DLD1 (cell line): Measurements from ENCODE around the gene ACSM2A.
"Not testable (repeated sequence)": the region's sequence is repeated elsewhere in the genome, so short reads cannot be mapped to it uniquely, and the experiment has no call there.

Source experiments
- in situ Hi-C: cut with HindIII; loops from 2 replicates; pipeline ENCODE4 v1.10.0; 2017; ENCODE audit warnings: low sequenced_read_pairs

ACSM2A gene

DNA sequence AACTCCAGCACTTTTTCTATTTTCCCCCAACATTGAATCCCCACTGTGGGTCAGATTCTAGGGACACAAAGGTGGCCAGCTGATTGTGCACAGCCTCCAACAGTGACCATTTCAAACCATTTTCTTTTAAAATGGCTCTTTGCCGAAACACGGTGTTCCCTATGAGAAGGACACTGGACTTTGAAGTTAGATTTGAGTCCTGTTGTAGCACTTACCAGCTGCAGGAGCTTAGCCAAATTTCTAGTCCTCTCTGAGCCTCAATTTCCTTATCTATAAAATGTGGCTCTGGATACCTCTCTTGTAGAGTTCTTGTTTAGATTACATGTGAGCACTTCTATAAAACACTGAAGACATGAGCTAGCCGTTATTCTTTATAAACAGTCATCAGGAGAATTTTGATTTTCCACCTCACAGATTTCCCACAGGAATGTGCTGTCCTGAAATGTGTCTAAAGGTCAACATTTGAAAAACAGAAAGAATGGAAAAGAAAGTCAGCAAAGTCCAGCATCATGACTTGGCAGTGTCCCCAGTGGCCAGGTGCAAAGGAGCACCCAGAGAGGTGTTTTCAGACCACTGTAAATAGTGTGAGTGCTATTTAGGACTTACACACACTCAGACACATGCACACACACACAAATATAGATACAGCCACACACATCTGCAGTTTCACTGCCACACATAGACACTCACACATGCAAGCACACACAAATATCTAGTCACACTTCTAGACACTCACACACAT is 4.5 kb upstream of the ACSM2A start:
- in situ Hi-C loops = not testable (repeated sequence)

- in situ Hi-C loops = not testable (repeated sequence)
Measured at GRCh38 chr16:20453633-20454032, 2.3 kb downstream of the ACSM2A start.

DNA sequence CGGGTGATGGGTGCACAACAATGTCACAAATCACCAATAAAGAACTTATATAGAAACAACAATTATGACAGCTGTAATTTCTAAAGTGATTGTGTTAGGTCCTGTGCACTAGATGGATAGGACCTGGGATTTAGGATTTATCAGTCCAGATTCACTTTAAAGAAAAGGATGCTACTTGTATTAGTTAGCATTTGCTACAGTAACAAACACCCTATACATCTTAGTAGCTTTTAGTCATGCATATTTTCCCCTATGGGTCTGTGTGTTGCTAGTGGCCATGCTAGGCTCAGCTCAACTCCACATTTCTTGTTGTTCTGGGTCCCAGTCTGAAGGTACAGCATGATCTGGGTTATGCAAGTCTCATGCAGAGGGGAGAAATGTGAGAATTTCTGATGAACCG is 7.9 kb downstream of the ACSM2A start:
- in situ Hi-C loops = not testable (repeated sequence)

DNA sequence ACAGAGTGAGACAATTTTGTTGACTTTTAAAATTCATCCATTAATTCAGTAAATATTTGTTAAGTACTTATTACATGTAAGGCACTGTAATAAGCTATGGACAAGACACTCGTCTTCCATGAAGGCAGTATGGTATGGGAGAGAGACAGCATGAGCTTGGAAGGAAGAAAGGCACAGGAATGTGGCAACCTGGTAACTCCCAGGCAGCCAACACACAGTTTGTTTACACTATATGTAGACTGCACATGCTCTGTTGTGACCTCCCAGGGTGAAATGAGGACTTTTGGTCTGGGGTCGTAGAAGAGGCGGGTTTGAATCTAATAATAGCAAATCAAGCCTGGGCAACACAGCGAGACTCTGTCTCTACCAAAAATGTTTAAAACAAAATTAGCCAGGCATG is 9.0 kb downstream of the ACSM2A start:
- in situ Hi-C loops = not testable (repeated sequence)

DNA sequence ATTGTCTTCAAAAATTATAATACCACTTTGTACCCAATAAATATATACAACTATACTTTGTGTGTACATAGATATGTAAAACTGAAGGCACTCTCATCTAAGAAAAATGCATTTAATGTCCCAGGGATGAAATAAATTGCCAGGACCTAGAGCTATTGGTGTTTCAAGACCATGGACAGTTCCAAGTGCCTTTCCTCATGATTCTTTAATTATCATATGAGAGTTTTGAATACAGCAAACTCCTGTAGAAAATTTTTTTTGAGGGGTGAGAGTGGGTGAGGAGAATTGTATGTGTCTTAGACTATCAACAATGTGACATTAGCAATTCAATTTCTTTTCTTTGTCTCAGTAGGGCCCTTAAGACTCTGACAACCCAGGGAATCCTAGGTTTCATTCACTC is 17.6 kb downstream of the ACSM2A start:
- in situ Hi-C loops = not testable (repeated sequence)

DNA sequence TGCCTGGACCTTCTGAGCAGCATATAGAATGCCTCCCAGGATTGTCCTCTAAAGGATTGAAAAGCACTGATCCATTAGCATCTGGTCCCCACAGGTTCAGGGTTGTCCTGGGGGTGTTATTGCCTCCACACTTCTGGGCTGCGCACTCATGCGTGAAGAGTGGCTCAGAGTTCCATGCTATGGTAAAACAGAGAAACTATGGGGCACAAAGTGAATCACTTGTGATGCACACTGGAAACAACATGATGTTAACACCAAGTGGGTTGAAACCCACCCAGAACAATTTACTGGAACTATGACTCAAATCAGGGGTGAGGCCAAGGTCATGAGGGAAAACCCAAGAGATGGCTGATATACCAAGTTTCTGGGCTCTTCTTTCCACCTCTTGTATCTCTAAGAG is 18.6 kb downstream of the ACSM2A start:
- in situ Hi-C loops = not testable (repeated sequence)

GRCh38 chr16:20470732-20471131 is 19.4 kb downstream of the ACSM2A start:
- in situ Hi-C loops = not testable (repeated sequence)

DNA sequence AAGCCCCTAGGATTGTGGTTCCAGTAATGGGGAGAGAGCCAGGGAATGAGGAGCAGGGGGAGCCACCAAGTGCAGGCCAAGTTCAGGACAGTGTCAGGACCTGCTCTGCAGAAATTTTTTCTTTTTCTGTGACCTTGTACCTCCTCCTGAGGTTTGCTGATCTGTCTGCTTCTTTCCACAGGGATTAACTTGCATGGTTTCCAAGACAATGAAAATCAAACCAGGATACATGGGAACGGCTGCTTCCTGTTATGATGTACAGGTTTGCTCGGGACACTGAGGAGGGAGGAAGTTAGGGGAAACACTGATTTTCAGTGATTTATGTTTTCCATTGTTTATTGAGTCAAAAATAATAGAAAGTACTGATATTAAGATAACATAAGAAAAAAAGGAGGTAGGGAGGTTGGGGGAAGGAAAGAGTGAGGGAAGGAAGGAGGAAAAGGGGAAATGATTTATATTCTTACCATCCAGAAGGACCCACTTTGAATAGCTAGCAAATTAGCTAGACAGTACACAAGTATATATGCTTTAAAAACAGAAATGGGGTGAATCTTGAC is 25.9 kb downstream of the ACSM2A start:
- in situ Hi-C loops = not testable (repeated sequence)

DNA sequence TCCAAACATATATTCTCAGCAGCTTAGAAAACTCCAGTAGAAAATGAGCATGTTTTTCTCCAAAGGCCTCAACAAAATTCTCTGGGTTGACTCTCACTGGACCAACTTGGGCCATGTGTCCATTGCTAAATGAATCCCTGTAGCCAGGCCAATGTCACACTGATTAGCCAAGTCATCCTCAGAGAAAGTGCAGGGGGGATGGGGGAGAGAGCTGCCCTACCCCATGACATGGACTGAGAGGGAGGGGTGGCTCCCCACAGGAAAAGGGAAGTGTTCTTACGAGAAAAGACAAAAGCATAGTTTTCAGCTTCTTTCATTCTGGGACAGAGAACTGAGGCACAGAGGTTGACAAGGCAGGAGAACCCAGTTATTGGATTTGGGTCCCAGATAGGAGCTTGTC is 32.7 kb downstream of the ACSM2A start:
- in situ Hi-C loops = not testable (repeated sequence)

DNA sequence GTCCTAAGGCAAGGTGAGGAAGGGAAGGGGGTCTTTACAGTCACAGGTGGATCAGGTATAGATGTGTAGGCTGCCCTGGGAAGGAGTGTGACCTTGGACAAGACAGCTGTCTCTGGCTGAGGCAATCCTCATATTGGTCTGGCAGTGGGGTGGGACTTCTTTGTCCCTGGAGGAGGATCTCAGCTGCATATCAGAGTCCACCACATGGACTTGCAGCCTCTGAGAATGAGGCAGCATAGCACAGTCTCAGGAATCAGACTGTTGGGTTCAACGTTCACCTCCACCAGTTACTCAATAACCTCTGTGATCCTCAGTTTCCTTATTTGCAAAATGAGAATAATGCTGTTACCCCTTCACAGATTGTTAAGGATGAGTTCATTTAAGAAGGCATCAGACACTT is 33.4 kb downstream of the ACSM2A start:
- in situ Hi-C loops = no loop called here

DNA sequence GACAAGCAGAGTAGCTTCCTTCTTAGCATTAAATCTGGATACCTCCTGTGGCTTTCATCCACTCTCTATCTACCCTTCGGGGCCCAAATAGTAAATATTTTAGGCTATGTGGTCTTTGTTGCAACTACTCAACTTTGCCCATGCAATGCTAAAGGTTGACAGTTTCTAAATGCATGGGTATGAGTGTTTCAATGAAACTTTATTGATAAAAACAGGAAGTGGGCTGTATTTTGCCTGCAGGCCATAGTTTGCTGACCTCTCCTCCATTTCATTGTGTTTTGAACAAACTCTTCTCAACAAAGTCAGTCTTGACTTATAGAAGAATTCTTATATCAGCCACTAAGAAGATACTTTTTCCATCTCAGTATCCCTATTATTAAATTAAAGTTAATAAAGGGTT is 34.1 kb downstream of the ACSM2A start:
- in situ Hi-C loops = no loop called here

DNA sequence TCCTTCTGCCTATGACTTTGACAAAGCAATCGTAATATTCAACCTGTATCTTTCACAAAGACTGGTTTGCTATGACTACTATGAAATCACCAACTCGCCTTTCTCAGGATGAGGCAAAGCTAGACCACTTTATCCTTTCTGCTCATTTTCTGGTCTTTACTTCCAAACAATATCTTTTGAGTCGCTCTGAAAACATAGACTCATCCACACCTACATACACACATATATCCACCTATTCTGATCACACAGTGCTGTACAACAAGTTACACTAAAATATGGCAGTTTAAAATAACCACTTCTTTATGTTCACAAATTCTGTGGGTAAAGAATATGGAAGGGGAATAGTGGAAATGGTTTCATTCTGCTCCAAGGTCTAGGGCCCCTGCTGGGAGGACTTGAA is 39.7 kb downstream of the ACSM2A start:
- in situ Hi-C loops = not testable (repeated sequence)

- in situ Hi-C loops = not testable (repeated sequence)
Measured at GRCh38 chr16:20491448-20491847, 40.1 kb downstream of the ACSM2A start.

GRCh38 chr16:20504418-20504817 is 53.1 kb downstream of the ACSM2A start:
- in situ Hi-C loops = no loop called here

GRCh38 chr16:20507280-20507679 is 56.0 kb downstream of the ACSM2A start:
- in situ Hi-C loops = no loop called here

GRCh38 chr16:20510323-20510722 is 59.0 kb downstream of the ACSM2A start:
- in situ Hi-C loops = no loop called here

DNA sequence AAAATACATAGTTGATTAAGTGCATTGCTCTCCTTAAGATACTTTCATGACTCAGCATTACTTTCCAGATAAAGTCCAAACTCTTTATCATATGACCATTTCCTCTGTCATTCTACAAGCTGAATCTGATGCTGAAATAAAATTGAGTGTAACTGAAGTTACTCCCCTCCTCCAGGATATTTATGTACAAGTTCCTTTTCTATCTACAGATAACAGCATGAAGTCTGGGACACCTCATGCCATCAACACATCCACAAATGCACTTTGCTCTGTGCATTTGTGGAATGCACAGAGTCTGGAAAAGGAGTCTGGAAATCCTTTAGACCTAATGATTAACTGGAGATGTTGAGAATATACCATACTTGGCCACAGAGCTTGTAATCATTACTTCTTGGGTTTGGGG is 64.4 kb downstream of the ACSM2A start:
- in situ Hi-C loops = no loop called here

DNA sequence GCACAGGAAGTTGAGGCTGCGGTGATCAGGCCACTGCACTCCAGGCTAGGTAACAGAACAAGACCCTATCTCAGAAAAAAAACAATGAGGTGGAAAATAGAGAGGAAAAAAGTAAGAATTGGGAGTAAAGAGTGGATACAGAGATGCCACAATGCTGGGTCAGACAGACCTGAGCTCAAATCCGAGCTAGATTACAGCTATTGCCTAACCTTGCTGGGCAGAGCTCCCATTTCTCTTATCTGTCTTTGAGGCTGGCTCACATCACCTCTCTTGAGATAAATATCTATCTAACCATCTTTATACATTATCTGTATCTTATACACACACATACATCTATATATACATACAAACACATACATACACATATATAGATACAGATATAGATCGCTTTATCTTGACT is 65.8 kb downstream of the ACSM2A start:
- in situ Hi-C loops = no loop called here

- in situ Hi-C loops = no loop called here
Measured at GRCh38 chr16:20519231-20519630, 67.9 kb downstream of the ACSM2A start.

- in situ Hi-C loops = no loop called here
Measured at GRCh38 chr16:20520103-20520502, 68.8 kb downstream of the ACSM2A start.

- in situ Hi-C loops = not testable (repeated sequence)
Measured at GRCh38 chr16:20531795-20532194, 80.5 kb downstream of the ACSM2A start.

DNA sequence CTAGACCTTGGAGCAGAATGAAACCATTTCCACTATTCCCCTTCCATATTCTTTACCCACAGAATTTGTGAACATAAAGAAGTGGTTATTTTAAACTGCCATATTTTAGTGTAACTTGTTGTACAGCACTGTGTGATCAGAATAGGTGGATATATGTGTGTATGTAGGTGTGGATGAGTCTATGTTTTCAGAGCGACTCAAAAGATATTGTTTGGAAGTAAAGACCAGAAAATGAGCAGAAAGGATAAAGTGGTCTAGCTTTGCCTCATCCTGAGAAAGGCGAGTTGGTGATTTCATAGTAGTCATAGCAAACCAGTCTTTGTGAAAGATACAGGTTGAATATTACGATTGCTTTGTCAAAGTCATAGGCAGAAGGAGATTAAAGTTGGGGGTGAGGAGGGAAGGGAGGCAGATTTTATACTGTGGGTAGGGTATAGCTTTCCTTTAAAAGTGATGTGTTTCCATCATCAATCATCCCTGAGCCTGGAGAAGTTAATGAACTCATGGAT is 81.0 kb downstream of the ACSM2A start:
- in situ Hi-C loops = not testable (repeated sequence)

- in situ Hi-C loops = not testable (repeated sequence)
Measured at GRCh38 chr16:20536669-20537068, 85.3 kb downstream of the ACSM2A start.
